Osteoblast (primary cell): ENCODE results near the gene KCTD1. TPM values are rescaled to one million over a fixed set of nuclear protein-coding genes. Genes with fewer than 3 reads are reported as not detected.

ENCODE experiments used
- DNase-seq: peaks from one replicate; pipeline ENCODE4 v3.0.0; 2011; ENCODE audit warnings: low spot score, mixed read lengths; ENCODE audit not compliant: insufficient read length; ENCODE audit errors: missing footprints
- H2AFZ ChIP-seq: 2 replicates; pipeline ENCODE4 v1.6.0; 2011; ENCODE audit warnings: mild to moderate bottlenecking, low read length
- H3K27ac ChIP-seq: 2 replicates; pipeline ENCODE4 v1.5.1; 2011; ENCODE audit warnings: mild to moderate bottlenecking, low read depth, low read length, moderate library complexity
- H3K27me3 ChIP-seq: 2 replicates; pipeline ENCODE4 v1.6.0; 2012; ENCODE audit warnings: mild to moderate bottlenecking, control low read depth, inconsistent platforms, low read length, moderate library complexity; ENCODE audit not compliant: insufficient read depth
- H3K36me3 ChIP-seq: 2 replicates; pipeline ENCODE4 v1.5.1; 2011; ENCODE audit warnings: mild to moderate bottlenecking, low read length, control low read depth, moderate library complexity; ENCODE audit not compliant: insufficient read depth
- H3K4me1 ChIP-seq: 2 replicates; pipeline ENCODE4 v1.5.1; 2011; ENCODE audit warnings: mild to moderate bottlenecking, low read length, control low read depth, moderate library complexity; ENCODE audit not compliant: insufficient read depth
- H3K4me2 ChIP-seq: 2 replicates; pipeline ENCODE4 v1.6.0; 2011; ENCODE audit warnings: mild to moderate bottlenecking, low read length; ENCODE audit not compliant: insufficient read depth
- H3K4me3 ChIP-seq: fragments of 200-600 bp; sonication (generic); 3 replicates; pipeline ENCODE4 v1.5.1; 2012; ENCODE audit warnings: mild to moderate bottlenecking, low read length, inconsistent platforms; ENCODE audit not compliant: insufficient read depth
- H3K79me2 ChIP-seq: 2 replicates; pipeline ENCODE4 v1.6.0; 2012; ENCODE audit warnings: mild to moderate bottlenecking, low read length, control low read depth, inconsistent platforms; ENCODE audit not compliant: insufficient read depth
- H3K9me3 ChIP-seq: 2 replicates; pipeline ENCODE4 v1.5.1; 2011; ENCODE audit warnings: low read depth, low read length, control low read depth
- H4K20me1 ChIP-seq: 2 replicates; pipeline ENCODE4 v1.6.0; 2012; ENCODE audit warnings: mild to moderate bottlenecking, low read length, control low read depth; ENCODE audit not compliant: insufficient read depth
- CTCF ChIP-seq: IDR thresholded peaks from 2 replicates; pipeline ENCODE4 v1.5.1; 2011; ENCODE audit warnings: mild to moderate bottlenecking, low read depth, low read length, moderate library complexity; ENCODE audit errors: extremely low read depth
- total RNA-seq: library from RNA; depleted of rRNA; stranded (reverse); fragments of >200 nt; gene quantifications from 2 replicates; pipeline ENCODE4 v1.2.3, GENCODE V29; 2012

Gene KCTD1
- total RNA-seq, 1 donor: 14.8 TPM

DNA sequence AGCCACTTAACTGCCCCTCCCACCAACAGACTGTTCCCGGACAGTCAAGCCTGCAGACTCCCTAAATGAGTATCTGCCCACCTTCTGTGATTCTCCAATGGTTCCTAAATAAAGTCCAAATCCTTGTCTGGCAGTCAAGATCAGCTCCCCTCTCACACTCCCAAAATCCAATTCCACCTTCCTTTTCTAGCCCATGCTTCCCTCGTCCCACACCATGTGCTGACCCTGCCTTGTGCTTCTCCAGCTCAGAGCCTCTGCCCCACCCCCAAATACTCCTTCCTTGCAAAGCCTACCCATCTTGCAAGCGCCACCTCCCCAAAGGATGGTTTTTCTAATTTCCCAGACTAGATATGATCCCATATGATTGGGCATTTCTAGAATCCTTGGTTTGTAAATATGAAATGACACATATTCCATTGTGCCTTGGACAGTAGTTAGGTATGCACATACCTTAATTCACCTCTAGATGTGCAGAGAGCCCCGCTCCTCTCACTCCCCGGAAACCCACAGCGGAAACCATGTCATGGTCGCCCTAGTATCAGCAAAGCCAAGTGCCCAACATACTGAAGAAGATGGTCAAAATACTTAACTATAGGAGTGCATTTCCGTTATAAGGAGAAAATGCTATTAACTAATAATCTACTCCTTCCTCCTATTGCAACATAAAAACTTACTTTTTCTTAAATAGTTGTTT lies 97.2 kb downstream of the KCTD1 start:
- Histone ChIP-seq H3K79me2 (no peaks in the 10 kb centered on the region), H3K27me3 (no peaks in the 10 kb centered on the region), H3K4me1 (no peaks in the 10 kb centered on the region), H3K4me2 (no peak overlapping the region), H3K4me3 (no peak overlapping the region), H2AFZ (no peak overlapping the region), H3K9me3 (no peaks in the 10 kb centered on the region), H4K20me1 (no peaks in the 10 kb centered on the region), H3K36me3 (peaks cover 5% of the 10 kb centered on the region), H3K27ac (no peak overlapping the region)
- no peak for TF ChIP-seq CTCF
- DNase-seq: no peak

DNA sequence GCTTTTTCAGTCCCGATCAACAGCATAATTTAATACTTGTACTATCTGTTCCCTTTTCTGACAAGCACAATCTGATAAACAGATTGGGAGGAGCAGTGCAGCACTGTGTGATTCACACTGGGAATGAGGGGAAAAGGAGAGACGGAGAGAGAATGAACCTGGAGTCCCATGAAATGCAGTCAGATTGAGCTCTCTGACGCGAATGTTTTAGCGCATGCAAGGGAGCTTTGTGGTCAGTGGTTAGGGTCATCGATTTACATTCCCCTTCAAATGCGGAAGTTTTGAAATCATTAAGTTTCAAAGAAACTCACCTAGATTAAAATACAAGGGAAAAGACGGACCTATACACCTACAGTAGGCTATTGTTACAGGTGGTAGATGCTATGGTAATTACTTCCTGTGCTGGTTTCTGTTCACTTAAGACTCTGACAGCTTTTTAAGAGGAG lies 99.6 kb downstream of the KCTD1 start:
- no peaks in the 10 kb centered on the region for H3K4me1 ChIP-seq
- H3K79me2 ChIP-seq: no peaks in the 10 kb centered on the region
- H3K9me3 ChIP-seq: no peaks in the 10 kb centered on the region
- no peaks in the 10 kb centered on the region for H3K27me3 ChIP-seq
- H2AFZ ChIP-seq: no peak overlapping the region
- H3K4me2 ChIP-seq: no peak overlapping the region
- H3K27ac ChIP-seq: no peak overlapping the region
- DNase-seq: no peak
- H4K20me1 ChIP-seq: no peaks in the 10 kb centered on the region
- H3K36me3 ChIP-seq: no peaks in the 10 kb centered on the region
- no peak overlapping the region for H3K4me3 ChIP-seq
- TF ChIP-seq CTCF: no peak

- Histone ChIP-seq H3K4me1 (peaks cover 6% of the 10 kb centered on the region), H3K9me3 (no peaks in the 10 kb centered on the region), H3K4me2 (no peak overlapping the region), H3K36me3 (no peaks in the 10 kb centered on the region), H3K27me3 (no peaks in the 10 kb centered on the region), H4K20me1 (no peaks in the 10 kb centered on the region), H2AFZ (no peak overlapping the region), H3K4me3 (no peak overlapping the region), H3K27ac (no peak overlapping the region), H3K79me2 (no peaks in the 10 kb centered on the region)
- TF ChIP-seq CTCF: no peak
- DNase-seq: no peak
These were observed 104.5 kb downstream of the KCTD1 start for GRCh38 chr18:26443853-26444252.

DNA sequence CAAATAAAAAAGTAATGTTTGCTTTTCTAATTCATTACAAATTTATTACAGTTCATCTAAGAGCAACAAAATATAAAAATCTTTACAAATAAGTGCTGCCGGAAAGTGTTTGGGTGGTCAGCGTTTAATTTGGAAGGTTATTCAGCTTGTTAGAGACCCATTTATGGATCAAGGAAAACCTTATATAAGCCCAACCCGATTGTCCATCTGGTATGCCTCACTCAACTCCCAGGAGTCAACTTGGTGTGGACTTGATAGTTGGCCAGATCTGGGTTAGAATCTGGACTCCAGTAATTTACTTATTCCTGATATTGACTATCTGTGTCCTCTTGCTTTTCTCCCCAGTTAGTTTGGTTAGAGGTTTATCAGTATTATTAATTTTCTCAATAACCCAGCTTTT lies 106.2 kb downstream of the KCTD1 start:
- H3K27ac ChIP-seq: no peak overlapping the region
- no peaks in the 10 kb centered on the region for H3K79me2 ChIP-seq
- no peak for DNase-seq
- no peaks in the 10 kb centered on the region for H3K27me3 ChIP-seq
- H4K20me1 ChIP-seq: no peaks in the 10 kb centered on the region
- H2AFZ ChIP-seq: peak overlapping the region; percentile 20
- no peak for TF ChIP-seq CTCF
- H3K9me3 ChIP-seq: no peaks in the 10 kb centered on the region
- no peaks in the 10 kb centered on the region for H3K36me3 ChIP-seq
- peak overlapping the region; percentile 37 for H3K4me2 ChIP-seq
- H3K4me1 ChIP-seq: peaks cover 6% of the 10 kb centered on the region
- H3K4me3 ChIP-seq: no peak overlapping the region
